Keratinocyte (primary cell): Measurements from ENCODE around the gene HPS3.

Experiments
- EZH2 ChIP-seq: IDR thresholded peaks from one replicate; pipeline ENCODE4 v1.6.1; 2012; ENCODE audit warnings: inconsistent platforms, mild to moderate bottlenecking, low read length, moderate library complexity
- TF ChIP-seq, protein P1 (sequence below), 3 experiments: IDR thresholded peaks in 1 of 3; conservative IDR thresholded peaks in 1 of 3; optimal IDR thresholded peaks in 1 of 3; 2 replicates in 2 of 3; 3 replicates in 1 of 3; pipeline versions ENCODE3 to v1.5.1; 2011; ENCODE audit warnings: low read length in 3 of 3, mild to moderate bottlenecking in 3 of 3, moderate library complexity in 2 of 3, control low read depth in 1 of 3, inconsistent platforms in 1 of 3; ENCODE audit not compliant: insufficient read depth in 2 of 3; ENCODE audit errors: extremely low read depth in 1 of 3

GRCh38 chr3:149199474-149199873 is 70.0 kb downstream of the HPS3 start:
- TF ChIP-seq EZH2, result no peak
- TF ChIP-seq, protein P1, sequence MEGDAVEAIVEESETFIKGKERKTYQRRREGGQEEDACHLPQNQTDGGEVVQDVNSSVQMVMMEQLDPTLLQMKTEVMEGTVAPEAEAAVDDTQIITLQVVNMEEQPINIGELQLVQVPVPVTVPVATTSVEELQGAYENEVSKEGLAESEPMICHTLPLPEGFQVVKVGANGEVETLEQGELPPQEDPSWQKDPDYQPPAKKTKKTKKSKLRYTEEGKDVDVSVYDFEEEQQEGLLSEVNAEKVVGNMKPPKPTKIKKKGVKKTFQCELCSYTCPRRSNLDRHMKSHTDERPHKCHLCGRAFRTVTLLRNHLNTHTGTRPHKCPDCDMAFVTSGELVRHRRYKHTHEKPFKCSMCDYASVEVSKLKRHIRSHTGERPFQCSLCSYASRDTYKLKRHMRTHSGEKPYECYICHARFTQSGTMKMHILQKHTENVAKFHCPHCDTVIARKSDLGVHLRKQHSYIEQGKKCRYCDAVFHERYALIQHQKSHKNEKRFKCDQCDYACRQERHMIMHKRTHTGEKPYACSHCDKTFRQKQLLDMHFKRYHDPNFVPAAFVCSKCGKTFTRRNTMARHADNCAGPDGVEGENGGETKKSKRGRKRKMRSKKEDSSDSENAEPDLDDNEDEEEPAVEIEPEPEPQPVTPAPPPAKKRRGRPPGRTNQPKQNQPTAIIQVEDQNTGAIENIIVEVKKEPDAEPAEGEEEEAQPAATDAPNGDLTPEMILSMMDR (optimal IDR thresholded peaks at IDR 0.05 in 1 of 3, IDR thresholded peaks at IDR 0.05 in 1 of 3, conservative IDR thresholded peaks at IDR 0.05 in 1 of 3; ENCODE audit: extremely low read depth in 1 of 3, insufficient read depth in 2 of 3, low read length in 3 of 3), result no peak
